Large intestine (tissue), 3 donors: ENCODE measurements around the gene ENTPD1. TPM values are rescaled to one million over a fixed set of nuclear protein-coding genes. Genes with fewer than 3 reads are reported as not detected.
"Not testable (repeated sequence)": the region's sequence is repeated elsewhere in the genome, so short reads cannot be mapped to it uniquely, and the experiment has no call there.

ENCODE experiments used
- DNase-seq, 2 donors: peaks; one replicate each; pipeline versions ENCODE4 v3.0.0 to v3.0.0-alpha.2; 2013
- H3K27ac ChIP-seq: one replicate; pipeline ENCODE4 v1.5.1; 2013; ENCODE audit warnings: low read length
- H3K27me3 ChIP-seq: 2 replicates; pipeline ENCODE4 v1.6.1; 2013; ENCODE audit warnings: low read length; ENCODE audit not compliant: control insufficient read depth, insufficient read depth
- H3K36me3 ChIP-seq: 2 replicates; pipeline ENCODE4 v1.6.1; 2013; ENCODE audit warnings: low read length; ENCODE audit not compliant: control insufficient read depth, insufficient read depth
- H3K4me1 ChIP-seq: one replicate; pipeline ENCODE4 v1.6.1; 2013; ENCODE audit warnings: low read length; ENCODE audit not compliant: control insufficient read depth, insufficient read depth
- H3K4me3 ChIP-seq: one replicate; pipeline ENCODE4 v1.5.1; 2013; ENCODE audit warnings: low read length
- H3K9me3 ChIP-seq: one replicate; pipeline ENCODE4 v1.6.1; 2013; ENCODE audit warnings: mild to moderate bottlenecking, low read depth, low read length, moderate library complexity; ENCODE audit not compliant: control insufficient read depth
- WGBS: methylation state at CpG from one replicate; pipeline ENCODE4 v1.1.5; 2013; ENCODE audit warnings: low lambda C conversion rate; ENCODE audit not compliant: insufficient coverage; 5-methylcytosine and 5-hydroxymethylcytosine counted together
- polyA plus RNA-seq: library from polyadenylated mRNA; unstranded; fragments of 120-200 nt; gene quantifications from one replicate; pipeline ENCODE4 v1.2.1, GENCODE V29; 2013

Gene ENTPD1
- polyA plus RNA-seq, 1 donor, result 21.3 TPM

- peak overlapping the region; percentile 49 for H3K27ac ChIP-seq
- no peaks in the 10 kb centered on the region for H3K9me3 ChIP-seq
- no peaks in the 10 kb centered on the region for H3K27me3 ChIP-seq
- no peaks in the 10 kb centered on the region for H3K36me3 ChIP-seq
- WGBS, result 60% methylated on average over 1 of the region's 5 CpGs
- no peak for DNase-seq
- H3K4me1 ChIP-seq, result no peaks in the 10 kb centered on the region
- H3K4me3 ChIP-seq, result peak overlapping the region; percentile 37
Observed at GRCh38 chr10:95756809-95757684, 1.1 kb downstream of the ENTPD1 start.

- no CpG with 5 or more reads among the region's 2 CpGs for WGBS
- Histone ChIP-seq H3K9me3 (no peaks in the 10 kb centered on the region), H3K27ac (no peak overlapping the region), H3K4me1 (no peaks in the 10 kb centered on the region), H3K36me3 (no peaks in the 10 kb centered on the region), H3K27me3 (no peaks in the 10 kb centered on the region), H3K4me3 (no peak overlapping the region)
- no peak for DNase-seq
Observed at GRCh38 chr10:95758351-95759025, 2.5 kb downstream of the ENTPD1 start.

GRCh38 chr10:95759233-95759826, 3.4 kb downstream of the ENTPD1 start:
- H3K9me3 ChIP-seq, result no peaks in the 10 kb centered on the region
- 100% methylated on average over 1 of the region's 3 CpGs for WGBS
- no peaks in the 10 kb centered on the region for H3K27me3 ChIP-seq
- DNase-seq, result no peak
- no peak overlapping the region for H3K4me3 ChIP-seq
- no peaks in the 10 kb centered on the region for H3K36me3 ChIP-seq
- H3K27ac ChIP-seq, result no peak overlapping the region
- no peaks in the 10 kb centered on the region for H3K4me1 ChIP-seq

- WGBS, result 96% methylated on average over 2 of the region's 3 CpGs
- no peaks in the 10 kb centered on the region for H3K36me3 ChIP-seq
- no peaks in the 10 kb centered on the region for H3K9me3 ChIP-seq
- no peak overlapping the region for H3K27ac ChIP-seq
- H3K27me3 ChIP-seq, result no peaks in the 10 kb centered on the region
- no peak overlapping the region for H3K4me3 ChIP-seq
- DNase-seq, result no peak
- no peaks in the 10 kb centered on the region for H3K4me1 ChIP-seq
Observed at GRCh38 chr10:95761939-95762492, 6.1 kb downstream of the ENTPD1 start.

- H3K36me3 ChIP-seq, result no peaks in the 10 kb centered on the region
- H3K4me1 ChIP-seq, result no peaks in the 10 kb centered on the region
- no peak for DNase-seq
- no peak overlapping the region for H3K4me3 ChIP-seq
- no peaks in the 10 kb centered on the region for H3K27me3 ChIP-seq
- no peak overlapping the region for H3K27ac ChIP-seq
- H3K9me3 ChIP-seq, result no peaks in the 10 kb centered on the region
Observed at GRCh38 chr10:95767884-95768556, 12.1 kb downstream of the ENTPD1 start.

- Histone ChIP-seq H3K27me3 (no peaks in the 10 kb centered on the region), H3K36me3 (no peaks in the 10 kb centered on the region), H3K4me3 (no peak overlapping the region), H3K4me1 (no peaks in the 10 kb centered on the region), H3K27ac (no peak overlapping the region), H3K9me3 (no peaks in the 10 kb centered on the region)
- WGBS, result 100% methylated on average over 1 of the region's 4 CpGs
- no peak for DNase-seq
Observed at GRCh38 chr10:95770084-95770720, 14.2 kb downstream of the ENTPD1 start.

GRCh38 chr10:95773454-95773853, 17.5 kb downstream of the ENTPD1 start:
- not testable (repeated sequence) for H3K4me1 ChIP-seq, H3K9me3 ChIP-seq, H3K27me3 ChIP-seq, DNase-seq, H3K4me3 ChIP-seq, H3K27ac ChIP-seq, H3K36me3 ChIP-seq
- no CpG with 5 or more reads among the region's 2 CpGs for WGBS

- H3K9me3 ChIP-seq, DNase-seq: not testable (repeated sequence)
- no CpG with 5 or more reads among the region's 8 CpGs for WGBS
Observed at GRCh38 chr10:95777638-95778037, 21.7 kb downstream of the ENTPD1 start.

GRCh38 chr10:95782318-95782717, 26.4 kb downstream of the ENTPD1 start:
- Histone ChIP-seq H3K36me3 (no peaks in the 10 kb centered on the region), H3K4me1 (no peaks in the 10 kb centered on the region), H3K9me3 (no peaks in the 10 kb centered on the region), H3K4me3 (no peak overlapping the region), H3K27me3 (peaks cover 3% of the 10 kb centered on the region), H3K27ac (no peak overlapping the region)
- DNase-seq, result no peak
- 60% methylated on average over 1 of the region's 2 CpGs for WGBS

More at GRCh38 chr10:95777638-95778037, 21.7 kb downstream of the ENTPD1 start:
- not testable (repeated sequence) for H3K27ac ChIP-seq, H3K4me3 ChIP-seq, H3K36me3 ChIP-seq, H3K27me3 ChIP-seq, H3K4me1 ChIP-seq

GRCh38 chr10:95783741-95784140, 27.8 kb downstream of the ENTPD1 start:
- peaks cover 3% of the 10 kb centered on the region for H3K27me3 ChIP-seq
- no peak overlapping the region for H3K4me3 ChIP-seq
- H3K27ac ChIP-seq, result no peak overlapping the region
- WGBS, result 80% methylated on average over 1 of the region's 3 CpGs
- no peaks in the 10 kb centered on the region for H3K4me1 ChIP-seq
- no peaks in the 10 kb centered on the region for H3K36me3 ChIP-seq
- DNase-seq, result no peak
- no peaks in the 10 kb centered on the region for H3K9me3 ChIP-seq
